ENCODE results near the gene RAG1. TPM values are rescaled to one million over a fixed set of nuclear protein-coding genes. Genes with fewer than 3 reads are reported as not detected.
A peak's percentile ranks its signal among the peaks of the same experiment; 100 is the strongest.

The RAG1 gene
- total and polyA plus RNA-seq, 2 of the 13 experiments (the other 11 are each of a cell fraction or from before 2014, with no cell fraction given), result 0.11 to 0.15 TPM

- Histone ChIP-seq H3K4me2 (ENCODE audit: low read depth, low read length) (peak overlapping the region; percentile 73), H3K27ac (ENCODE audit: extremely low read length, insufficient read depth, low read length) (no peak overlapping the region), H3K79me2 (ENCODE audit: insufficient read depth, low read length) (no peaks in the 10 kb centered on the region), H3K4me1 (ENCODE audit: insufficient read depth, low read length) (no peaks in the 10 kb centered on the region), H3K9ac (ENCODE audit: insufficient read depth, low read depth, low read length) (no peak overlapping the region), H4K20me1 (ENCODE audit: insufficient read depth, low read length) (no peaks in the 10 kb centered on the region), H2AFZ (ENCODE audit: low read length) (peak overlapping the region; percentile 87), H3K27me3 (ENCODE audit: control insufficient read depth in 1 of 2, insufficient read depth in 2 of 2, low read length in 2 of 2) (peaks cover 0 to 9% of the 10 kb centered on the region in 2 experiments; a peak in 3 of 5 replicates), H3K9me3 (ENCODE audit: low read length) (no peaks in the 10 kb centered on the region), H3K36me3 (replicated peaks in 1 of 2; ENCODE audit: control insufficient read depth in 1 of 2, insufficient read depth in 2 of 2, low read length in 2 of 2) (no peaks in the 10 kb centered on the region), H3K4me3 (replicated peaks in 1 of 3; ENCODE audit: insufficient read depth in 1 of 3, low read depth in 2 of 3, low read length in 3 of 3) (peak overlapping the region in 2 of 3 experiments; percentile 38 to 47; a peak in 4 of 6 replicates)
- in situ Hi-C loops (cut with HindIII; ENCODE audit: extremely low pct_ligation_motif_present, low pct_unique_long_range_greater_than_20kb) (loop anchor here (5.0 kb wide), 2 partner anchors 58 to 183 kb away; no protein-coding TSS in a partner anchor), intact Hi-C loops (cut with micrococcal nuclease; ENCODE audit: unreplicated experiment) (loop anchor here (1.0 kb wide), 3 partner anchors 58 to 183 kb away; no protein-coding TSS in a partner anchor)
- CTCF ChIA-PET (ENCODE audit: low intra/inter-chr PET ratio, low total read pairs), result interaction anchor here (1.8 to 5.0 kb wide), 4 partner anchors 58 to 183 kb away, joined by 14 to 43 read pairs (median 22); no protein-coding TSS in a partner anchor
- TF ChIP-seq ZNF263 (CRISPR knock-in tag; IDR thresholded peaks at IDR 0.05) (no peak), ZBTB40 (IDR thresholded peaks at IDR 0.05) (no peak), ZBTB40 (CRISPR knock-in tag; IDR thresholded peaks at IDR 0.05) (no peak), ESRRA (CRISPR knock-in tag; IDR thresholded peaks at IDR 0.05; ENCODE audit: low read depth) (no peak), CTCF (CRISPR knock-in tag; IDR thresholded peaks at IDR 0.05) (peak; percentile 66), SMC3 (IDR thresholded peaks at IDR 0.05; ENCODE audit: low read length) (peak; percentile 65), STAG1 (CRISPR knock-in tag; IDR thresholded peaks at IDR 0.05) (peak; percentile 75), RAD21 (CRISPR knock-in tag; IDR thresholded peaks at IDR 0.05) (peak; percentile 58; the same call in 1 of the 2 replicates)
- ATAC-seq, result peak; percentile 91
- BruUV-seq (replicated peaks), result no TSS peak
- peak; percentile 48 for FAIRE-seq
- 9% methylated on average over 15 of the region's 15 CpGs for WGBS (ENCODE audit: low lambda C conversion rate)
- POLR2A ChIA-PET, result no interaction called here
- DNase-seq (ENCODE audit: low spot score), result peak; percentile 54
These were observed 3.3 kb upstream of the RAG1 start for GRCh38 chr11:36564376-36565030.
